GM18519 (cell line): Measurements from ENCODE around the gene PIK3R6.
"Not testable (repeated sequence)": the region's sequence is repeated elsewhere in the genome, so short reads cannot be mapped to it uniquely, and the experiment has no call there.

Source experiments
- ATAC-seq: cut with Tn5 transposase; IDR thresholded peaks from one replicate; pipeline ENCODE4 v1.9.1; 2021; ENCODE audit warnings: mild to moderate bottlenecking, moderate library complexity; ENCODE audit not compliant: unreplicated experiment, low FRiP score

The PIK3R6 gene

GRCh38 chr17:8856869-8857575, 10.5 kb downstream of the PIK3R6 start:
- no peak for ATAC-seq

GRCh38 chr17:8856205-8856603, 11.3 kb downstream of the PIK3R6 start:
- ATAC-seq: not testable (repeated sequence)

DNA sequence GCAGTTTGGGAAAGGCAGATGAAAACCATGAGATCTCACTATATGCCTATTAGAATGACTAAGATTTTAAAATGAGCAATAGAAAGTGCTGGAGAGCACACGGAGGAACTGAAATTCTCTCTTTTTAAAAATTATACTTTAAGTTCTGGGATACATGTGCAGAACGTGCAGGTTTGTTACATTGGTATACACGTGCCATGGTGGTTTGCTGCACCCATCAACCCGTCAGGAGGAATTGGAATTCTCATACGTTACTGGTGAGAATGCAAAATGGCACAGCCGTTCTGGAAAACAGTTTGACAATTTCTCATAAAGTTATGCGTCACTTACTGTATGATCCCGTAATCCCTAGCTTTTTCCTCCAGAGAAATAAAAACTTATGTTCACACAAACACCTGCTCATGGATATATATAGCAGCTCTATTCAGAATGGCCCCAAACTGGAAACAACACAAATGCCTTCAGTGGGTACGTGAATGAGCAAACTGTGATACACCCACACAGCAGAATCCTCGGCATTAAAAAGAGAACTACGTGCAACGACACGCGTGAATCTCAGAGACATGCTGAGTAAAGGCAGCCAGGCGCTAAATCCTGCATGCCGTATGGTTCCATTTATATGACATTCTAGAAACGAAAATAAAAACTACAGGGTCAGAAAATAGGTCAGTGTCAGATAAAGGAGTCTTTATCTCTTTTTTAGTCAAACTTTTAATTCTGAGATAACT, 11.8 kb downstream of the PIK3R6 start:
- ATAC-seq: peak; percentile 39

GRCh38 chr17:8851600-8851999, 15.9 kb downstream of the PIK3R6 start:
- no peak for ATAC-seq

DNA sequence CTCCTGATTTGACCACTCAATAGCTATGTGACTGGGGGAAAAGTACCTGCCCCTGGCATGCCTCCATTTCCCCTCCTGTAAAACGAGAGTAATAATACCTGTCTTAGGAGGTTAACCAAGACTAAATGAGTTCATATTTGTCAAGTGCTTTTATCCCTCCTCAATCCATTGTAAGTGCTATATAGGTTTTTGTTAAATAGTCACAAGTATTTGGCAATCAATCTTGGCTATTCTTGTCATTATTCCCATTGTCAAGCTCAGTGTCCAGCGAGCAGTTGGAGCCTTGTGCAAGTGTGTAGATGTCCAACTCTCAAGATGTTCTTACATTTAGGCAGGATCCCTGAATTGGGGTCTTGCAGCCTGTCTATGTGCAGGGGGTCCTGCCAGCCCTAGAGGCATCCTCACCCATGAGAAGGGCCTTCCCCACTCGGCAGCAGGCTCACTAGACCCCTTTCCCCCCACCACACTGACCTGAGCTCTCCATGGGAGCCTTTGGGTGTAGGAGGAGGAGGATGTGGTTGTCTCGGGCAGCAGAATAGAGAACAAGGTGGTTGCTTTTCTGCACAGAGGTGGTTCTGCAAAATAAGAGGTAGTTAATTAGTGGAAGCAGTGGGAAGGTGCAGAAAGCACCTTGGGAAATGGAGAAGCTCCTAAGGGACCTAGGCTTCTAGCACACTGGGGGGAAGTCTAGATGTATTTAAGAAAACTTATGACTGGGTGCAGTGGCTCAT, 18.0 kb downstream of the PIK3R6 start:
- ATAC-seq: no peak

DNA sequence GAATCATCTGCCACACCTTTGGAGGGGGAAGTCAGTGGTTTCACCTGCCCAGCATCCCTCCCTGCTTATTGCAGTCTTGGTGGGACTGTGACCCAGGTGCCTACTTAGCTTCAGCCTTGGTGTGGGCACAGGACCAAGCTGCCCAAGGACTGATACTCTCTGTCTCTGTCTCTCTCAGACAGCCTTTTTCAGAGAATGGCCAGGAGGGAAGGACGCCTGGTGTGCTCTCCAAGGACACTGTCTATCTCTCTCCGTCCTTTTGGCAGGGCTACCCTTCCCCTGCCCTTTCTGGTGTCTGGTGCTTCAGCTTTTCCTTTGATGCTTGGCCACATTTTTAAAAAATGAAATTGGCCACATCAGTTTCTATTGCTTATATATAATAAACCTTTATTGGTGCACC, 19.6 kb downstream of the PIK3R6 start:
- no peak for ATAC-seq

DNA sequence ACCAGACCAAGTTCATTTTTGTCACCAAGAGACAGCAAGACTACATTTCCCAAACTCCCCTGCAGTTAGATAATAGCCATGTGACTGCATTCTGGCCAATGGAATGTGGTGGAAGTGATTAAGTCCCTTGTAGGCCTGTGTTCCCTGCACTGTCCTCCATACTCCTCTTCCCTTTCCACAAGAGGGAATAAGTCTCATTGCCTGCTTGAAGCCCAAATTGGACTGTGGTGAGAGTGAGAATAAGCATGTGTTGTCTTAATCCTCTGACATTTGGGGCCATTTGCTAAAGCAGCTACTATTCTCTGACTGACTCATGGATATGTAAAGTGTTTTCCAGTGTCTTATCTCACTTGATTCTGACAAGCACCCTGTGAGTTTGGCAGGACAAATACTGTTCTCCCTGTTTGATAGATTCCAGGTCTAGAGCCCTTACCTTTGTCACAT, 20.7 kb downstream of the PIK3R6 start:
- no peak for ATAC-seq

DNA sequence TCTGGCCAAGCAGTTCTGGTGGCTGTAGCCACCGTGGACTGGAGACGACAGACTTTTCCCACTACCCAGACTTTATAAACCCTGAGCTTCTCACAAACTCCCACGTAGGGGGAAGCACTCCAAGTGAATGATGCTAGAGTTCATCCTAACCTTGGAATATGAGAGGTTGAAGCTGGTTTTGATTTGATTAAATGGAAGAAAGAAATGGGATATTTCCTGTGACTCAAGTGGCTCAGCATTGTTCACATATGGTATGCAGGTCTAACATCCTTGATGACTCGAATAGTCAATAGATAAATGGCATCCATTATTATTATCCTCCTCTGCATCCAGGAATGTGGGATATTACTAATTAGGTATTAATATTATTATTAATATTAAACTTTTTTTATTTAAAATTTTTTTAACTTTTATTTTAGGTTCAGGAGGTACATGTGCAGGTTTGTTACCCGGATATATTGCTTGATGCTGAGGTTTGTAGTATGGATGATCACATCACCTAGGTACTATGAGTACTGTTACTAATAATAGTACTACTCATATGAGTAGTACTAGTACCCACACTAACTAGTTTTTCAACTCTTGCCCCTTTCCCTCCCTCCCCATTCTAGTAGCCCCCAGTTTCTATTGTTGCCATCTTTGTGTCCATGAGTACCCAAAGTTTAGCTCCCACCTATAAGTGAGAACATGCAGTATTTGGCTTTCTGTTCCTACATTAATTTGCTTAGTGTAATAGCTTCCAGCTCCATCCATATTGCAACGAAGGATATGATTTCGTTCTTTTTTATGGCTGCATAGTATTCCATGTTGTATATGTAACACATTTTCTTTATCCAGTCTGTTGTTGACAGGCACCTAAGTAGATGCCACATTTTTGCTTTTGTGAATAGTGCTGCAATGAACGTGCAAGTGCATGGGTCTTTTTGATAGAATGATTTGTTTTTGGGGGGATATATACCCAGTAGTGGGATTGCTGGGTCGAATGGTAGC, 22.9 kb downstream of the PIK3R6 start:
- ATAC-seq: no peak

- ATAC-seq: no peak
Measured at GRCh38 chr17:8843344-8843743, 24.1 kb downstream of the PIK3R6 start.

GRCh38 chr17:8841844-8842243, 25.6 kb downstream of the PIK3R6 start:
- ATAC-seq: no peak

DNA sequence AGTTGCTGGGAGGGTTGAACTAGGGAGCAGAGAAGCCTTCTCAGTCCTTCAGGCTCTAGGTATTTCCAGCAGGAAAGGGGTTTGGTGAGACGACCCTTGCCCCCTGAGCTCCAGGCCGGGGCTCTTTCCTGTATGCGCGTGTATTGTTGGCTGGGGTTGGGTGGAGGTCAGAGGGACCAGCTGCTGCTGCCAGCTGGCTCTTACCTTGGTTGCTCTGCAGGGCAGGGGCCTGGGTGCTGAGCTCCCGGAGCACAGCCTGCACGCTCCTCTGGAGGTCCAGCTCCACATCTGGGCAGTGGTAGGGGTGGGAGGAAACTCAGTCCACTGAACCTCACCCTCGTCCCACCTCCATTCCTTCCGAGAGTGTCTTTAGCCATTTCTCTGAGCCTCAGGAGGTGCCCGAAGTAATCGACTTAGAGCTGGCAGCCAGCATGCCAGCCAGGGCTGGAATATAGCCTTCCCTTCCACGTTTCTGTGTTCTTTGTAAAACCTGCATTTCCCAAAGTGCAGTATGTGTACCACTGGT, 28.0 kb downstream of the PIK3R6 start:
- no peak for ATAC-seq

DNA sequence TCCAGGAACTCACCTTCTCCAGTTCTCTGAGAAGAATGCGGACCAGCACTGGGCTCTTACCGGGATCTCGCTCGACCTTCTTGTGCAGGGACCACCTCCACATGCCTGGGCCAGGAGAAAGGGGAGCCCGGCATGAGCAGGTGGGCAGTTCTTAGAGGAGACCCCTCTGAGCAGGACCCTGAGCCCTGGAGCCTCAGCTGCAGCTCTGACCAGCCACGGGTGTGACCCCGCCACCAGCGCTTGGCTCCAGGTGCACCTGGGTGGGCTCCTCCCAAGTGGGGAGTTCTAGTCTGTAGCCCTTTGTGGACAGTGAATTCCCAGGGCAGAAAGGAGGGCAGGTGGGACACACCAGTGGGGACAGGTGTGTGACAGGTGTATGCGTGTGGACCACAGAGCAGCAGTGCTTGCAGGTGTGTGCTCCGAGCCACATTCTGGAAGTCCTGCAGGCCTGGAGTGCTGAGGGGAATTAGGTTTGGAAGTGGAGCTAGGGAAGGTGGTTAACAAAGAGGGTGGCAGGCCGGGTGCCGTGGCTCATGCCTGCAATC, 28.9 kb downstream of the PIK3R6 start:
- no peak for ATAC-seq

GRCh38 chr17:8837563-8838075, 29.9 kb downstream of the PIK3R6 start:
- no peak for ATAC-seq

DNA sequence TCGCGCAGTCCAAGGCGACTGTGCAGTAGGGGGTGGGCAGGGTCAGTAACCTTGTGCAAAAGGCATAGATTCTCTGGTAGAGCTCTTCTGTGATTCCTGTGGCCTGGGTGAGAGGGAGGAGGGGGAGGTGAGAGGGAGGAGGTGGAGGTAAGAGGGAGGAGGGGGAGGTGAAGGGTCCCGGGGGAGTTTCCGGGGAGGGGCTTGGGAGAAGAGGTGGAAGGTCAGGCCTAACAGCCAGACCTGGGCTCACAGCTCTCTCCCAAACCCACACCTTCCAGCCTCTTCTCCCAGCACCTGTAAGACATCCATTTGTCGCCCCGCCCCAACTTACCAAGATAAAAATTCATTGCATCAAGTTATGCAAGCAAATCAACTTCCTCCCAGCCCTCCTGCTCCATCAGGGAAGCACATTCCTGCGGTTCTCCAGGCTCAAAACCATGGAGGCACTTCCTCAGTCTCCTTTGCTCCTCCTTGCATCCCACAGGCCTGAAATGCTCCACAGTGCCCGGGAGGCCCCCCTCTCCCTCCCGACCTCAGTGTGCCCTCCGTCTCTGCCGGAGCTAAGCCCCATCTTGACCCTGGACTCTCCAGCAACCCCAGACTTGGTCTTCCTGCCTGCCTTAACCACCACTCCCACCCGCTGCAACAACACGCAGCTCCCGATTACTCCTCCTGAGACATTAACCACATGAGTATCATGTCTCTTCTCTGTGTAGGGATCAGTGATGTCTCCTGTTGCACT, 30.5 kb downstream of the PIK3R6 start:
- no peak for ATAC-seq

GRCh38 chr17:8835631-8836364, 31.7 kb downstream of the PIK3R6 start:
- no peak for ATAC-seq

GRCh38 chr17:8835106-8835505, 32.4 kb downstream of the PIK3R6 start:
- ATAC-seq: no peak

DNA sequence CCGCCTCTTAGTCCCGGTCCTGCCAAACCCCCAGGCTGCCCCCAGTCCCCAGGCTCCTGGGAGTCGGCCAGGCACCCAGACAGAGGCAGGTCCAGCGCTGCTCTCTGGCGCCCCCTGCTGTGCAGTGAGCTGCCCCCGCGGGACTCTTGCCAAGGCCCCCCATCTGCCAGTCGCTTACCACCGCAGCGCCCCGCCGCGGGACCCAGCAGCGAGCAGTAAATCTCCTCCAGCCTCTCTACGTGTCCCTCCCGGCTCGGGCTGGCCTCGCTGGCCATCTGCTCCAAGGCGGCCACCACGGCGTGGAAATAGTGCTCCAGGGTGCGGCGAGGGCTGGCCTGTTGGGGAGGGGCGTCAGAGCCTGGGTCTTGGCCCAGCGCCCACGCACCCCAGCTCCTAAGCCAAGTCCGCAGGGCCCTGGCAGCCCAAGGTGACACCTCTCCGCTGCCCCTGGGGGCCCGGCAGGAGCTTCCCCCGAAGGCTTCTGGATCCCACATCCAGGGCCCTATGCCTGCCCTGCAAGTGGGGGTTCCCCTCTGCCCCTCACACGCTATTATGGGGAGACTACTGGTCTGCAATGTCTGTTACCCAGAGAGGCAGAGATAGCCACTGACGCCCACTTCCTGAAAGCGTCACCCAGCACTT, 34.6 kb downstream of the PIK3R6 start:
- no peak for ATAC-seq
